Activated CD4-positive, alpha-beta memory T cell treated with anti-CD3 and anti-CD28 coated beads for 36 hours (primary cell): ENCODE results near the gene PTPRC. TPM values are rescaled to one million over a fixed set of nuclear protein-coding genes. Genes with fewer than 3 reads are reported as not detected.
A peak's percentile ranks its signal among the peaks of the same experiment; 100 is the strongest.

Experiments used
- CTCF ChIA-PET: fragments of 350-600 bp; sonication (Branson Sonifier 250); formaldehyde crosslinking; loops from one replicate; lab custom pipeline; 2021; ENCODE audit warnings: antibody characterized with exemption, inconsistent platforms; lab: Charles Lee
- POLR2A ChIA-PET: fragments of 350-600 bp; sonication (Branson Sonifier 250); formaldehyde crosslinking; loops from one replicate; lab custom pipeline; 2021; ENCODE audit warnings: antibody characterized with exemption; lab: Charles Lee
- DNase-seq: peaks from one replicate; pipeline ENCODE4 v3.0.0-alpha.2; 2020
- H3K27ac Mint-ChIP-seq: one replicate; pipeline ENCODE4 v1.8.0; 2021; ENCODE audit warnings: mixed read lengths
- H3K27me3 Mint-ChIP-seq: one replicate; pipeline ENCODE4 v1.8.0; 2021; ENCODE audit warnings: mixed read lengths
- H3K36me3 Mint-ChIP-seq: one replicate; pipeline ENCODE4 v1.8.0; 2021; ENCODE audit warnings: mixed read lengths
- H3K4me1 Mint-ChIP-seq: one replicate; pipeline ENCODE4 v1.8.0; 2021; ENCODE audit warnings: low read depth, mixed read lengths
- H3K4me3 Mint-ChIP-seq: one replicate; pipeline ENCODE4 v1.8.0; 2021; ENCODE audit warnings: mild to moderate bottlenecking, mixed read lengths
- H3K9me3 Mint-ChIP-seq: one replicate; pipeline ENCODE4 v1.8.0; 2021; ENCODE audit warnings: mixed read lengths
- intact Hi-C: fragments of 100-400 bp; cut with micrococcal nuclease; formaldehyde crosslinking; loops from one replicate; pipeline ENCODE4 v1.15.1; 2023
- total RNA-seq, 2 experiments: library from RNA; stranded (reverse); gene quantifications; one replicate each; pipeline ENCODE4 v1.2.3, GENCODE V29; 2021

The PTPRC gene
- total RNA-seq, 2 experiments from 2014 or later: 495 to 503 TPM

- Mint-ChIP-seq H3K27me3 (no peaks in the 10 kb centered on the region), H3K4me1 (peaks cover 84% of the 10 kb centered on the region), H3K36me3 (peaks cover 42% of the 10 kb centered on the region)
Observed at GRCh38 chr1:198682850-198683249, 44.0 kb downstream of the PTPRC start.

DNA sequence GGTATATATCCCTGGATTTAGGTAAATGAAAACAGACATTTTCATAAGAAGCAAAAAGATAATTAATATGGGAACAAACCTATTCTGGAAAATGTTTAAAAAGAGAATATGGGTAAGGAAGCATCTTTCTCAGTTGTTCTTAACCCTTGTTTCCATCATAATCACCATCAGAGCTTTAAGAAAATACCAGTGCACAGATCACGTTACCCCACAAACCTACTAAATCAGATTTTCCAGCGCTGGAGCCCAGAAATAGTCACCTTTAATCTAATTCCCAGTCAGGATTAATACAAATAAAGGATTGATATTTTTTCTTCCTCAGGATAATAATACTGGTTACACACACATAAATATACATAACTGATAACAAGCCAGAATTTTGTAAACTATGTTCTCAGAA is 44.6 kb downstream of the PTPRC start:
- intact Hi-C loops: loop anchor here (10.0 kb wide), 2 partner anchors 599 to 779 kb away; partner anchors contain the start of gene C1orf53
- CTCF ChIA-PET: interaction anchor here (0.6 to 1.7 kb wide), 5 partner anchors 35 to 566 kb away, joined by 3 to 6 read pairs (median 4); no protein-coding TSS in a partner anchor
- DNase-seq: no peak
- POLR2A ChIA-PET: interaction anchor here (1.1 to 11.5 kb wide), 11 partner anchors 7 to 165 kb away, joined by 3 to 114 read pairs (median 15); partner anchors contain the start of gene PTPRC
- H3K9me3 Mint-ChIP-seq: no peaks in the 10 kb centered on the region
- no peaks in the 10 kb centered on the region for H3K27me3 Mint-ChIP-seq
- peaks cover 38% of the 10 kb centered on the region for H3K36me3 Mint-ChIP-seq
- H3K27ac Mint-ChIP-seq: peak overlapping the region; percentile 95
- H3K4me1 Mint-ChIP-seq: peaks cover 84% of the 10 kb centered on the region
- peak overlapping the region; percentile 48 for H3K4me3 Mint-ChIP-seq

More at GRCh38 chr1:198682850-198683249, 44.0 kb downstream of the PTPRC start:
- no peak for DNase-seq
- ChIA-PET POLR2A (interaction anchor here (1.1 to 11.5 kb wide), 12 partner anchors 8 to 164 kb away, joined by 3 to 114 read pairs (median 16); partner anchors contain the start of gene PTPRC), CTCF (interaction anchor here (0.5 to 1.7 kb wide), 7 partner anchors 20 to 527 kb away, joined by 3 to 6 read pairs (median 4); no protein-coding TSS in a partner anchor)
- no peaks in the 10 kb centered on the region for H3K9me3 Mint-ChIP-seq
- intact Hi-C loops: loop anchor here (1.0 to 10.0 kb wide), 7 partner anchors 16 to 778 kb away; partner anchors contain the start of gene C1orf53
- H3K27ac Mint-ChIP-seq: peak overlapping the region; percentile 95
- peak overlapping the region; percentile 48 for H3K4me3 Mint-ChIP-seq

DNA sequence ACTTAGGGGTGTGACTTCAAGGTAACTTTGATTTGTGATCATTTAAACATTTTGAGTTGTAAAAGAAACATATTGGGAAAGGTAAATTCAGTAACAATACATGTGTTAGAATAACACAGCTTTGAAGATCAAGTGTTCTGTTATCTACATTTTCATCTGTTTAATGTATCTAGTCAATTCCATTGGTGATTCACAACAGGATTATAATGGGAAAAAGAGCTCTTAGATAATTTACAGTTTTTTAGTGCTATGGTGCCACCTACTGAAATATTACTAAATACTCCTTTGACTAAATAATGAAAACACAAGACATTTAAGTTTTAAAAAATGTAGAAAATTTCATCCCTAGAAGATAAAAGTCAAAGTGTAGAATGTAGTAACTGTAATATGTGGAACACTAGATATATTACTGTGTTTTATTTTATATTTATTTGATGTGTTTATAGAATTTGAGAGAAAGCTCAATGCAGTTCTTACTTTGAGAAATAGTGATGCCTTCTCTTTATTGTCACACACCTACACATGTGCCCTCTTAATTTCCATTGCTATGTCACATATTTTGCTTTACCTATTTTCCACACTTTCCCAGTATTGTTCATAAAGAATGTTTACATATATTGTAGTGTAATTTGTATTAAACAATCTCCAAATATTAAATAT is 47.4 kb downstream of the PTPRC start:
- H3K36me3 Mint-ChIP-seq: peaks cover 33% of the 10 kb centered on the region
- POLR2A ChIA-PET: interaction anchor here (0.9 to 11.5 kb wide), 5 partner anchors 23 to 163 kb away, joined by 3 to 114 read pairs (median 4); no protein-coding TSS in a partner anchor
- DNase-seq: no peak

DNA sequence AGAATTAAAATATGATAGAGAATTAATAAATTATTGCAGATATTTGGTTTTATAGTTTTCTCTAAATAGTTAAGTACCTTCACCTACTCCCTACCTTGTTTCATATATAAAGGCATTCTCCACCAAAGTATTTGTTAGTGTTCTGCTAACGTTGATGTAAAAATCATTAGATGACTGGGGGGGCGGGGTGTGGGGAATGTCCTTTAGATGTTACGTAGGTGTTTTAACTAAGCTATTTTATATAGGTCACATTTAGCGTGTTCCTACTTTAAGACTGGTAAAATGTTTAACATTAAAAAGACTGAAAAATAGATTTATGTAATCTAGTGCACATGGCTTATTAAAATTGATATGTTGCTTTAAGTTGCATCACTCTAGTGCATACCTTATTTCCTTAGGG is 48.6 kb downstream of the PTPRC start:
- intact Hi-C loops: loop anchor here (10.0 kb wide), 2 partner anchors 603 to 783 kb away; partner anchors contain the start of gene C1orf53
- no peak for DNase-seq
- Mint-ChIP-seq H3K4me3 (peak overlapping the region; percentile 17), H3K9me3 (no peaks in the 10 kb centered on the region), H3K27me3 (no peaks in the 10 kb centered on the region), H3K36me3 (peaks cover 37% of the 10 kb centered on the region), H3K27ac (peak overlapping the region; percentile 92), H3K4me1 (peaks cover 84% of the 10 kb centered on the region)
- ChIA-PET CTCF (interaction anchor here (1.0 to 1.3 kb wide), 2 partner anchors 9 to 41 kb away, joined by 3 to 4 read pairs; no protein-coding TSS in a partner anchor), POLR2A (no interaction called here)

More for the DNA sequence above, 47.4 kb downstream of the PTPRC start:
- Mint-ChIP-seq H3K9me3 (no peaks in the 10 kb centered on the region), H3K27me3 (no peaks in the 10 kb centered on the region), H3K4me3 (peak overlapping the region; percentile 45), H3K27ac (peak overlapping the region; percentile 92), H3K4me1 (peaks cover 88% of the 10 kb centered on the region)
- CTCF ChIA-PET: interaction anchor here (0.6 to 1.6 kb wide), 18 partner anchors 12 to 742 kb away, joined by 3 to 10 read pairs (median 3); partner anchors contain the start of gene PTPRC
- intact Hi-C loops: loop anchor here (1.0 to 10.0 kb wide), 3 partner anchors 163 to 781 kb away; partner anchors contain the start of gene C1orf53

GRCh38 chr1:198691063-198691462 is 52.2 kb downstream of the PTPRC start:
- H3K27me3 Mint-ChIP-seq: no peaks in the 10 kb centered on the region
- peaks cover 37% of the 10 kb centered on the region for H3K36me3 Mint-ChIP-seq
- ChIA-PET POLR2A (interaction anchor here (0.6 to 2.2 kb wide), 9 partner anchors 9 to 172 kb away, joined by 3 to 11 read pairs (median 5); no protein-coding TSS in a partner anchor), CTCF (interaction anchor here (0.7 to 2.4 kb wide), 4 partner anchors 9 to 71 kb away, joined by 3 to 7 read pairs (median 4); no protein-coding TSS in a partner anchor)
- H3K4me3 Mint-ChIP-seq: peak overlapping the region; percentile 14
- H3K9me3 Mint-ChIP-seq: no peaks in the 10 kb centered on the region
- intact Hi-C loops: loop anchor here (1.0 kb wide), 1 partner anchor 8 kb away; no protein-coding TSS in a partner anchor
- H3K4me1 Mint-ChIP-seq: peaks cover 79% of the 10 kb centered on the region
- peak overlapping the region; percentile 75 for H3K27ac Mint-ChIP-seq
- no peak for DNase-seq

GRCh38 chr1:198693321-198693720 is 54.5 kb downstream of the PTPRC start:
- ChIA-PET POLR2A (interaction anchor here (1.4 kb wide), 1 partner anchor 174 kb away, joined by 4 read pairs; no protein-coding TSS in a partner anchor), CTCF (no interaction called here)
- peaks cover 54% of the 10 kb centered on the region for H3K36me3 Mint-ChIP-seq
- DNase-seq: no peak
- H3K27ac Mint-ChIP-seq: peak overlapping the region; percentile 87
- no peaks in the 10 kb centered on the region for H3K27me3 Mint-ChIP-seq
- H3K4me3 Mint-ChIP-seq: peak overlapping the region; percentile 9
- intact Hi-C loops: no loop called here
- H3K4me1 Mint-ChIP-seq: peaks cover 79% of the 10 kb centered on the region
- no peaks in the 10 kb centered on the region for H3K9me3 Mint-ChIP-seq

DNA sequence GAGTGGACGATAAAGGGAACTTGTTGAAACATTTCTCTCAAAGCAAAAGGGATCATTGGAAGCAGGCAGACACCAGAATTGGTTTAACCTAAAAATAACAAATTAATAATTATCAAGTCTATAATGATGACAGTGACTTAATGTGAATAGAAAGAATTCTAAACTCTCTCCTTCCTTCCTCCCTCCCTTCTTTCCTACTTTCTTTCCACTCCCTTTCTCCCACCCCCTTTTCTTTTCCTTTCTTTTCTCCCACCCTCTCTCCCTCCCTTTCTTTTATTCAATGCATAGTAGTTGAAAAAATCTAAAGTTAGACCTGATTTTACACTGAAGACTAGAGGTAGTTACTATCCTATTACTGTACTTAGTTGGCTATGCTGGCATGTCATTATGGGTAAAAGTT is 55.7 kb downstream of the PTPRC start:
- H3K27ac Mint-ChIP-seq: peak overlapping the region; percentile 62

GRCh38 chr1:198696211-198696610 is 57.4 kb downstream of the PTPRC start:
- DNase-seq: no peak
- Mint-ChIP-seq H3K27ac (peak overlapping the region; percentile 70), H3K27me3 (no peaks in the 10 kb centered on the region), H3K36me3 (peaks cover 62% of the 10 kb centered on the region), H3K9me3 (no peaks in the 10 kb centered on the region), H3K4me1 (peaks cover 77% of the 10 kb centered on the region), H3K4me3 (no peak overlapping the region)
- intact Hi-C loops: no loop called here
- ChIA-PET POLR2A (no interaction called here), CTCF (interaction anchor here (0.7 kb wide), 1 partner anchor 9 kb away, joined by 4 read pairs; no protein-coding TSS in a partner anchor)

More for the DNA sequence above, 55.7 kb downstream of the PTPRC start:
- no peaks in the 10 kb centered on the region for H3K9me3 Mint-ChIP-seq
- intact Hi-C loops: no loop called here
- no peak overlapping the region for H3K4me3 Mint-ChIP-seq
- no peaks in the 10 kb centered on the region for H3K27me3 Mint-ChIP-seq
- ChIA-PET POLR2A (interaction anchor here (1.4 kb wide), 1 partner anchor 175 kb away, joined by 4 read pairs; no protein-coding TSS in a partner anchor), CTCF (no interaction called here)
- no peak for DNase-seq
- H3K4me1 Mint-ChIP-seq: peaks cover 76% of the 10 kb centered on the region
- peaks cover 56% of the 10 kb centered on the region for H3K36me3 Mint-ChIP-seq

DNA sequence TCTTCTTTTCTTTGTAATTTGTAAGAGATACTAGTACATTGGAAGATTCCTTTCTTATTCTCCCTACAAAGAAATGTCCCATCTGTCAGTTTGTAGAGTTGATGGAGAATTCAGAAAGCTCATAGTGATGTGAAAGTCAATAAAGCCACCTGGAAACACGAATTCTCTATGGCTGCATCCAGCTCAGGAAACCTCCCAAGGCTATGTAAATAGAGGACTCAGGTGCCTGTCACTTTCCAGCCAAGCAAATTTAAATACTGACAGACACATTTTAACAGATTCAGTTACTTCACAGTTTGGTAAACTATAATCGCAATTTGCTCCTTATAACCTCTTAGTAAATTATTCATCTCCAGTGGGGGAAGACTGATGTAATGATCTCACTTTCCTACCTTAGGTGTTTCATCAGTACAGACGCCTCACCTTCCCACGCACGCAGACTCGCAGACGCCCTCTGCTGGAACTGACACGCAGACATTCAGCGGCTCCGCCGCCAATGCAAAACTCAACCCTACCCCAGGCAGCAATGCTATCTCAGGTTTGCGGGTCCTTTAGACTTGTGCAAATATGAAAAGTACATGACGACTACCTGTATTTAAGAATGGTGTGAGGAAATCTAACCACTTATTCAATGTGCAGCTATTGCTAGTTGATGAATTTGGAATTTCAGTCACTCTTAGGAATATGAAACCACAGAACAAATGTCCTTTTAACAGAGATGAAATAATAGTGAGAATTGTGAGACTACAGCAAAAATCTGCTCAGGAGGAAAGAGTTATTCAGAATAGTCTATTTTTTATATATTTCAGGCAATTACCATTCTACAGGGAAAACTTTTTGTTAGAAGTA is 60.6 kb downstream of the PTPRC start:
- Mint-ChIP-seq H3K27ac (peak overlapping the region; percentile 73), H3K4me1 (peaks cover 80% of the 10 kb centered on the region), H3K27me3 (no peaks in the 10 kb centered on the region), H3K36me3 (peaks cover 68% of the 10 kb centered on the region), H3K9me3 (no peaks in the 10 kb centered on the region), H3K4me3 (peak overlapping the region; percentile 38)
- DNase-seq: peak; percentile 88
- intact Hi-C loops: loop anchor here (1.0 kb wide), 2 partner anchors 8 to 17 kb away; no protein-coding TSS in a partner anchor
- POLR2A ChIA-PET: no interaction called here
- CTCF ChIA-PET: interaction anchor here (0.7 to 1.0 kb wide), 6 partner anchors 9 to 143 kb away, joined by 3 to 4 read pairs (median 3); no protein-coding TSS in a partner anchor

DNA sequence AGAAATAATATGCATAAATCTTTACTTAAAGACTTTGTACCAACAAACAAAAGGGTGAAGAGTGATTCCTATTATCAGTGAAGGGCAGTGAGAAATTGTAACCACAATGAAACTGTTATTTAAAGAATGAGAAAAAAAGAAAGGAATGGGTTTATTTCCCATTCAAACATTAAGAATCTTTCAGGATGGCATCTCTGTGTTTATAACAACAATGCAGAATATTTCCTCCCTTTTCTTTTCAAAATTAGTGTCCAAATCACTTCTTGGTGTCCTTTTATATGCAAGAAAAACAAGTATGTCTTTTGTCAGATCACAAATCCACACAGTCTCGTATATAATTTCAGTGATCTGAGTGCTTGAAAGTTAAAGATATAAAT is 61.2 kb downstream of the PTPRC start:
- DNase-seq: no peak
- peak overlapping the region; percentile 73 for H3K27ac Mint-ChIP-seq
- POLR2A ChIA-PET: no interaction called here
- CTCF ChIA-PET: interaction anchor here (1.0 kb wide), 1 partner anchor 9 kb away, joined by 3 read pairs; no protein-coding TSS in a partner anchor
- no peak overlapping the region for H3K4me3 Mint-ChIP-seq
- intact Hi-C loops: no loop called here
- H3K9me3 Mint-ChIP-seq: no peaks in the 10 kb centered on the region
- peaks cover 80% of the 10 kb centered on the region for H3K4me1 Mint-ChIP-seq
- H3K27me3 Mint-ChIP-seq: no peaks in the 10 kb centered on the region
- peaks cover 74% of the 10 kb centered on the region for H3K36me3 Mint-ChIP-seq

DNA sequence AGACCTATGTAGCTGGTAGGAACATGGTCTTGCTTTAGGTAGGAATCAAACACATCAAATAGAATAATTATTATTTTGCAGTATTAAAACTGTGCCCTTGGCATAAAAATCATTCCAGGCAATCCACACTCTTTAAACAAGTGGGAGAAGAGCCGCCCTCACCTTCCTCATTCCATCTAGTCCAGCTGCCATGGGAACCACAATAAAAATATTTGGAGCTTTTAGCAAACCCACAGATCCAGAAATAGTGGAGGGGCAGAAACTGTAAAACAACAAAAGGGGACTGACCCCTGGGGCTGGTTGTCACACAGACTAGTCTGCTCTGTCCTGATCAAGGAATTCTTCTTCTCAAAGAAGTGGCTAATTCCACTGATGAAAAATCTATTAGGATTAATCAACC is 61.6 kb downstream of the PTPRC start:
- Mint-ChIP-seq H3K4me3 (no peak overlapping the region), H3K4me1 (peaks cover 81% of the 10 kb centered on the region), H3K27ac (peak overlapping the region; percentile 73), H3K36me3 (peaks cover 76% of the 10 kb centered on the region), H3K9me3 (no peaks in the 10 kb centered on the region), H3K27me3 (no peaks in the 10 kb centered on the region)
- intact Hi-C loops: no loop called here
- CTCF ChIA-PET: interaction anchor here (0.8 to 1.5 kb wide), 4 partner anchors 10 to 51 kb away, joined by 3 to 4 read pairs (median 4); no protein-coding TSS in a partner anchor
- POLR2A ChIA-PET: interaction anchor here (1.0 to 2.0 kb wide), 3 partner anchors 9 to 20 kb away, joined by 3 to 10 read pairs (median 6); no protein-coding TSS in a partner anchor
- DNase-seq: no peak
